NCI-H226 (cell line): Measurements from ENCODE around the gene CACNB1.
A peak's percentile ranks its signal among the peaks of the same experiment; 100 is the strongest.

Experiments
- DNase-seq: peaks from one replicate; pipeline ENCODE4 v3.0.0-alpha.2; 2015

The CACNB1 gene

GRCh38 chr17:39200070-39200879 lies 2.8 kb upstream of the CACNB1 start, which contains the start of gene RPL19:
RPL19 (plus strand) TSS chr17:39200283; CDS start chr17:39200345, 62 bp downstream.
- no peak for DNase-seq

GRCh38 chr17:39199820-39200069 lies 2.3 kb upstream of the CACNB1 start:
- DNase-seq, result peak; percentile 85

GRCh38 chr17:39198186-39198566 lies 707 bp upstream of the CACNB1 start:
- no peak for DNase-seq

GRCh38 chr17:39196808-39197291 lies 619 bp downstream of the CACNB1 start:
- peak; percentile 48 for DNase-seq

- no peak for DNase-seq
Observed at GRCh38 chr17:39196241-39196807, 1.1 kb downstream of the CACNB1 start.

GRCh38 chr17:39195568-39196160 lies 1.8 kb downstream of the CACNB1 start:
- no peak for DNase-seq

- DNase-seq, result no peak
Observed at GRCh38 chr17:39194985-39195524, 2.4 kb downstream of the CACNB1 start.

- no peak for DNase-seq
Observed at GRCh38 chr17:39194089-39194984, 3.1 kb downstream of the CACNB1 start.

GRCh38 chr17:39193346-39193745 lies 4.1 kb downstream of the CACNB1 start:
- no peak for DNase-seq

- DNase-seq, result no peak
Observed at GRCh38 chr17:39192901-39193300, 4.6 kb downstream of the CACNB1 start.

GRCh38 chr17:39191750-39192510 lies 5.5 kb downstream of the CACNB1 start:
- DNase-seq, result no peak

GRCh38 chr17:39187152-39187830 lies 10.2 kb downstream of the CACNB1 start:
- no peak for DNase-seq

GRCh38 chr17:39186481-39187002 lies 10.9 kb downstream of the CACNB1 start:
- DNase-seq, result no peak

GRCh38 chr17:39183720-39184119 lies 13.7 kb downstream of the CACNB1 start:
- DNase-seq, result no peak

- no peak for DNase-seq
Observed at GRCh38 chr17:39183045-39183444, 14.4 kb downstream of the CACNB1 start.

- DNase-seq, result no peak
Observed at GRCh38 chr17:39181303-39181702, 16.2 kb downstream of the CACNB1 start.

- DNase-seq, result no peak
Observed at GRCh38 chr17:39178536-39178935, 18.9 kb downstream of the CACNB1 start.

GRCh38 chr17:39177256-39177655 lies 20.2 kb downstream of the CACNB1 start:
- peak; percentile 78 for DNase-seq

- no peak for DNase-seq
Observed at GRCh38 chr17:39175695-39176093, 21.8 kb downstream of the CACNB1 start.

GRCh38 chr17:39174920-39175694 lies 22.4 kb downstream of the CACNB1 start:
- DNase-seq, result no peak
